Effector memory CD4-positive, alpha-beta T cell (primary cell): ENCODE data around the gene GTF2A2.
A peak's percentile ranks its signal among the peaks of the same experiment; 100 is the strongest.

ENCODE experiments used
- DNase-seq, 3 donors: peaks; one replicate each; pipeline ENCODE4 v3.0.0-alpha.2; 2020
- H3K27ac ChIP-seq: 2 replicates; pipeline ENCODE4 v1.7.0; 2013; ENCODE audit warnings: mild to moderate bottlenecking, low read length, moderate library complexity; ENCODE audit not compliant: insufficient read depth, poor library complexity, severe bottlenecking
- H3K27me3 ChIP-seq: replicated peaks from 2 replicates; pipeline ENCODE4 v1.7.0; 2013; ENCODE audit warnings: mild to moderate bottlenecking, low read length; ENCODE audit not compliant: insufficient read depth, control insufficient read depth, poor library complexity, severe bottlenecking
- H3K36me3 ChIP-seq: 2 replicates; pipeline ENCODE4 v1.7.0; 2013; ENCODE audit warnings: mild to moderate bottlenecking, low read length, moderate library complexity; ENCODE audit not compliant: control insufficient read depth, insufficient read depth
- H3K4me1 ChIP-seq: 2 replicates; pipeline ENCODE4 v1.7.0; 2013; ENCODE audit warnings: low read length, mild to moderate bottlenecking; ENCODE audit not compliant: control insufficient read depth, insufficient read depth, poor library complexity, severe bottlenecking
- H3K4me3 ChIP-seq: 2 replicates; pipeline ENCODE4 v1.7.0; 2013; ENCODE audit warnings: low read length, low read depth, mild to moderate bottlenecking; ENCODE audit not compliant: insufficient read depth, poor library complexity, severe bottlenecking
- H3K9me3 ChIP-seq: 2 replicates; pipeline ENCODE4 v1.7.0; 2013; ENCODE audit warnings: mild to moderate bottlenecking, low read length, moderate library complexity; ENCODE audit not compliant: control insufficient read depth

GTF2A2 gene

DNA sequence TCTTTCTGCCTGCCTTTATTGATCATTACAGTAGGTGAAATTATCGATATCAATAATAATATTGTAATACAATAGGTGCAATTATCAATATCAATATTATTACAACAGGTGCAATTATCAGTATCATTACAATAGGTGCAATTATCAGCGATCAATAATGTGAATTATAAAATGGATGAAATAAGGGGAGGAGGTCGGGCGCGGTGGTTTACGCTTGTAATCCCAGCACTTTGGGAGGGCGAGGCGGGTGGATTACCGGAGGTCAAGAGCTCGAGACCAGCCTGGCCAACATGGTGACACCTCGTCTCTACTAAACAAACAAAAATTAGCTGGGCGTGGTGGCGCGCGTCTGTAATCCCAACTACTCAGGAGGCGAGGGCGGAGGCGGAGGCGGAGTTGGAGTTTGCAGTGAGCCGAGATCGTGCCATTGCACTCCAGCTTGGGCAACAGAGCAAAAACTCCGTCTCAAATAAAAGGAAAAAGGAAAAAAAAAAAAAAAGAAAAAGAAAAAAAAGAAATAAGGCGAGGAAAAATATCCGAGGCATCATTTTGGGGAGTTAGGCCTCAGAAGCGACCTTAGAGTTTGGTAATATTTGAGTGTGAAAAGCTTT lies 32.4 kb upstream of the GTF2A2 start:
- no peaks in the 10 kb centered on the region for H3K27me3 ChIP-seq
- H3K4me1 ChIP-seq = peaks cover 29% of the 10 kb centered on the region
- H3K36me3 ChIP-seq = no peaks in the 10 kb centered on the region
- no peaks in the 10 kb centered on the region for H3K9me3 ChIP-seq
- DNase-seq = peak; percentile 21 to 47 (median 46)
- peak overlapping the region; percentile 97 for H3K4me3 ChIP-seq
- peak overlapping the region; percentile 99 for H3K27ac ChIP-seq

- H3K36me3 ChIP-seq = no peaks in the 10 kb centered on the region
- H3K27me3 ChIP-seq = no peaks in the 10 kb centered on the region
- H3K9me3 ChIP-seq = no peaks in the 10 kb centered on the region
- peaks cover 29% of the 10 kb centered on the region for H3K4me1 ChIP-seq
- peak within 1 kb of the TSS; percentile 99 for H3K27ac ChIP-seq
- peak; percentile 97 to 99 (median 99) for DNase-seq
- peak within 1 kb of the TSS; percentile 97 for H3K4me3 ChIP-seq
Measured at GRCh38 chr15:59688782-59689625, 31.7 kb upstream of the GTF2A2 start, which contains the start of gene BNIP2. Gene BNIP2 (minus strand): TSS chr15:59689320. CDS start chr15:59682457, 6,863 bp downstream.

- peak overlapping the region; percentile 97 for H3K4me3 ChIP-seq
- no peaks in the 10 kb centered on the region for H3K36me3 ChIP-seq
- DNase-seq = peak in 2 of 3 donors; percentile 8 to 27
- H3K27me3 ChIP-seq = no peaks in the 10 kb centered on the region
- no peaks in the 10 kb centered on the region for H3K9me3 ChIP-seq
- peaks cover 29% of the 10 kb centered on the region for H3K4me1 ChIP-seq
- H3K27ac ChIP-seq = peak overlapping the region; percentile 99
Measured at GRCh38 chr15:59688423-59688781, 31.1 kb upstream of the GTF2A2 start.

DNA sequence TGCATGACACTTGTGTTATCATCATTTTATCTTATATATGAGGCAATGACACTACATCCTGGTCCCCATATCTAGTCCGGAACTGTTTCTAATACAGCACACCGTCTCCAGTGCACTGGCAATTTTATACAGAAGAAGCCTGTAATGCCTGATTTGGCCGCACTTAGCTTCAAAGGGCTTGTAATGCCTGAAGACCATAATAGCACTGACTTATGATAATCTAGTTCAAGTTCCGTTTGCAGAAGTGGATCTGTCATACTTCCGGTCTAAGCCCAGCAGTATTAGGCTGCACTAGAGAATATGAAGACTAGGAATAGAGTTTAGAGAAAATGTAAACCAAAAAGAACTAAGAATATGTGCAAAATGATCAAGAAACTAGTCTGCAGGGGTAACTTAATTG lies 30.5 kb upstream of the GTF2A2 start:
- peak in 1 of 3 donors; percentile 17 for DNase-seq
- no peaks in the 10 kb centered on the region for H3K36me3 ChIP-seq
- H3K9me3 ChIP-seq = no peaks in the 10 kb centered on the region
- H3K27me3 ChIP-seq = no peaks in the 10 kb centered on the region
- H3K27ac ChIP-seq = peak overlapping the region; percentile 99
- peak overlapping the region; percentile 97 for H3K4me3 ChIP-seq
- H3K4me1 ChIP-seq = peaks cover 29% of the 10 kb centered on the region

DNA sequence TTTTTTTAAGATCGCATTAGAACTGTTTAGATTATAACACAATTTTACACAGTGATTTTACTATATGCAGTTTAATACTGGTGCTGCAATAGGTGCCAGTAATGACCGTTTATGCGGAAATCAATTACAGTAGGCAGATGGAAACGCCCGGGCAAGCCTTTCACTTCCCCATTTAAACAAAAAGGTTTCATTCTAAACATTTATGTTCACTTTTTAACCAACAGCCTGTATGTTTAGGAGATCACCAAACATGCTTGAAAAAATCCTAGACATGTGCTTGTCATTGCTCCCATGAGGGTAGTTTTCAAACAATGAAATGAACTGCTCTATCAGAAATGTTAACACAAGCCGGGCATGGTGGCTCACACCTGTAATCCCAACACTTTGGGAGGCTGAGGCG lies 29.1 kb upstream of the GTF2A2 start:
- H3K27me3 ChIP-seq = no peaks in the 10 kb centered on the region
- DNase-seq = no peak
- H3K4me3 ChIP-seq = no peak overlapping the region
- H3K27ac ChIP-seq = no peak overlapping the region
- no peaks in the 10 kb centered on the region for H3K9me3 ChIP-seq
- H3K4me1 ChIP-seq = peaks cover 29% of the 10 kb centered on the region
- peaks cover 6% of the 10 kb centered on the region for H3K36me3 ChIP-seq

DNA sequence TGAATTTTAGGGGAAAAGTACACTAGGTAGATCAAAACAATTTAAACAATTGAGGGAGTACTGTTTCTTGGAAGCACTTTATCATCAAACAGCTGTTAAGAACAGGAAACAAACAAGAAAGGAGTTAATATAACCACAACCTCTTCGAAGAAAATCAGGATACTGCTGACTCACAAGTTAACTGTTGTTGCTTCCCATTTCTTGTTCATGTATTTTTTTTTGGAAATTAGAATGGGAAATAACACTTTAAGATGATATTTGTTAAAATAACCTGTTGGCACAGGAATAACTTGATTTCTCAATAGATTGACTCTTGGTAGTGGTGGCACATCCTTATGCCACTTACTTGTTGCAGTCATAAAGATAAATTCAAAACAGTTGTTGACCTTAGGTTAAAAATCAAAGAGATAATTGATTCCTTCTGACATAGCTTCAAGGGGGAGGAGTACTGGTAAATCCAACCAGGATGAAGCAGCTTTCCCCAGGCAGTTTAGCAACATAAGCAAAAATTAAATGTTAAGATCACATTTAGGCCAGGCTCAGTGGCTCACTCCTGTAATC lies 28.5 kb upstream of the GTF2A2 start:
- peaks cover 29% of the 10 kb centered on the region for H3K4me1 ChIP-seq
- no peak overlapping the region for H3K4me3 ChIP-seq
- no peaks in the 10 kb centered on the region for H3K27me3 ChIP-seq
- no peak overlapping the region for H3K27ac ChIP-seq
- no peaks in the 10 kb centered on the region for H3K9me3 ChIP-seq
- no peak for DNase-seq
- peaks cover 10% of the 10 kb centered on the region for H3K36me3 ChIP-seq

GRCh38 chr15:59680870-59681269 lies 23.6 kb upstream of the GTF2A2 start:
- no peaks in the 10 kb centered on the region for H3K27me3 ChIP-seq
- H3K36me3 ChIP-seq = peaks cover 55% of the 10 kb centered on the region
- no peak overlapping the region for H3K27ac ChIP-seq
- H3K4me3 ChIP-seq = no peak overlapping the region
- H3K4me1 ChIP-seq = peaks cover 7% of the 10 kb centered on the region
- H3K9me3 ChIP-seq = no peaks in the 10 kb centered on the region
- DNase-seq = no peak

DNA sequence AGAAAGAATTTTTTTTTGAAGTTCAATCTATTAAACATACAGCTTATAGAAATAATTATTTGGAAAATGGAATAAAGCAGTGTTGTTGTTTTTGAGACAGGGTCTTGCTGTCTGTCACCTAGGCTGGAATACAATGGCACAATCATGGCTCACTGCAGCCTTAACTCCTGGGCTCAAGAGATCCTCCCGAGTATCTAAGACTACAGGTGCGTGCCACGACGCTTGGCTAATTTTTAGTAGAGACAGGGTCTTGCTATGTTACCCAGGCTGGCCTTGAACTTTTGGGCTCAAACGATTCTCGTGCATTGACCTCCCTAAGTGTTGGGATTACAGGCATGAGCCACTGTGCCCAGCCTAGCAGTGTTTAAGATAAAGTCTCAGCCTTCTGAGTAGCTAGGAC lies 23.0 kb upstream of the GTF2A2 start:
- Histone ChIP-seq H3K9me3 (no peaks in the 10 kb centered on the region), H3K36me3 (peaks cover 60% of the 10 kb centered on the region), H3K4me3 (no peak overlapping the region), H3K27me3 (no peaks in the 10 kb centered on the region), H3K27ac (no peak overlapping the region), H3K4me1 (peaks cover 2% of the 10 kb centered on the region)
- no peak for DNase-seq

GRCh38 chr15:59678620-59679019 lies 21.3 kb upstream of the GTF2A2 start:
- H3K27me3 ChIP-seq = no peaks in the 10 kb centered on the region
- peaks cover 70% of the 10 kb centered on the region for H3K36me3 ChIP-seq
- H3K4me1 ChIP-seq = no peaks in the 10 kb centered on the region
- DNase-seq = no peak
- no peaks in the 10 kb centered on the region for H3K9me3 ChIP-seq
- H3K27ac ChIP-seq = no peak overlapping the region
- H3K4me3 ChIP-seq = no peak overlapping the region

GRCh38 chr15:59678172-59678571 lies 20.9 kb upstream of the GTF2A2 start:
- no peak overlapping the region for H3K4me3 ChIP-seq
- H3K27ac ChIP-seq = no peak overlapping the region
- H3K27me3 ChIP-seq = no peaks in the 10 kb centered on the region
- no peaks in the 10 kb centered on the region for H3K9me3 ChIP-seq
- no peak for DNase-seq
- no peaks in the 10 kb centered on the region for H3K4me1 ChIP-seq
- peaks cover 74% of the 10 kb centered on the region for H3K36me3 ChIP-seq
